Keratinocyte (primary cell): ENCODE data around the gene ZNF524.

ENCODE experiments used
- EZH2 ChIP-seq: IDR thresholded peaks from one replicate; pipeline ENCODE4 v1.6.1; 2012; ENCODE audit warnings: inconsistent platforms, mild to moderate bottlenecking, low read length, moderate library complexity
- TF ChIP-seq, protein P1 (sequence below), 3 experiments: IDR thresholded peaks in 1 of 3; conservative IDR thresholded peaks in 1 of 3; optimal IDR thresholded peaks in 1 of 3; 2 replicates in 2 of 3; 3 replicates in 1 of 3; pipeline versions ENCODE3 to v1.5.1; 2011; ENCODE audit warnings: low read length in 3 of 3, mild to moderate bottlenecking in 3 of 3, moderate library complexity in 2 of 3, control low read depth in 1 of 3, inconsistent platforms in 1 of 3; ENCODE audit not compliant: insufficient read depth in 2 of 3; ENCODE audit errors: extremely low read depth in 1 of 3

DNA sequence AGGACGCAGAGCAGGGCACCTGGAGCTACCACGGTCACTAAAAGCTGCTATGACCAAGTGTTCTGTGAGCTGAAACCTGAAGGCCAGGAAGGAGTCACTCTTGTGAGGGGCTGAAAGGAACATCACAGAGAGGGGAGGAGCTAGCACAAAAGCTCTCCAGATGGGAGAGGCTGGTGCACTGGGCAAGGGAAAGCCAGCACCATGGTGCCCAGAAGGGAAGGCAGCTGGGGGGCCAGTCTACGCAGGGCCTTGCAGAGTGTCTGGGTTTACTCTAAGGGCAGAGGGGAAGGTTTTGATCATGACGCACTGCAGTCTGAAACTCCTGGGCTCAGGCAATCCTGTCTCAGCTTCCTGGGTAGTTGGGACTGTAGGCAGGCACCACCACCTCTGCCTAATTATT lies 36.6 kb downstream of the ZNF524 start:
- TF ChIP-seq, protein P1, sequence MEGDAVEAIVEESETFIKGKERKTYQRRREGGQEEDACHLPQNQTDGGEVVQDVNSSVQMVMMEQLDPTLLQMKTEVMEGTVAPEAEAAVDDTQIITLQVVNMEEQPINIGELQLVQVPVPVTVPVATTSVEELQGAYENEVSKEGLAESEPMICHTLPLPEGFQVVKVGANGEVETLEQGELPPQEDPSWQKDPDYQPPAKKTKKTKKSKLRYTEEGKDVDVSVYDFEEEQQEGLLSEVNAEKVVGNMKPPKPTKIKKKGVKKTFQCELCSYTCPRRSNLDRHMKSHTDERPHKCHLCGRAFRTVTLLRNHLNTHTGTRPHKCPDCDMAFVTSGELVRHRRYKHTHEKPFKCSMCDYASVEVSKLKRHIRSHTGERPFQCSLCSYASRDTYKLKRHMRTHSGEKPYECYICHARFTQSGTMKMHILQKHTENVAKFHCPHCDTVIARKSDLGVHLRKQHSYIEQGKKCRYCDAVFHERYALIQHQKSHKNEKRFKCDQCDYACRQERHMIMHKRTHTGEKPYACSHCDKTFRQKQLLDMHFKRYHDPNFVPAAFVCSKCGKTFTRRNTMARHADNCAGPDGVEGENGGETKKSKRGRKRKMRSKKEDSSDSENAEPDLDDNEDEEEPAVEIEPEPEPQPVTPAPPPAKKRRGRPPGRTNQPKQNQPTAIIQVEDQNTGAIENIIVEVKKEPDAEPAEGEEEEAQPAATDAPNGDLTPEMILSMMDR (optimal IDR thresholded peaks at IDR 0.05 in 1 of 3, IDR thresholded peaks at IDR 0.05 in 1 of 3, conservative IDR thresholded peaks at IDR 0.05 in 1 of 3; ENCODE audit: extremely low read depth in 1 of 3, insufficient read depth in 2 of 3, low read length in 3 of 3) = no peak
- TF ChIP-seq EZH2 = no peak
